Endothelial cell (in vitro differentiated cells): ENCODE measurements around the gene RAD23A. TPM values are rescaled to one million over a fixed set of nuclear protein-coding genes. Genes with fewer than 3 reads are reported as not detected.
"Not testable (repeated sequence)": the region's sequence is repeated elsewhere in the genome, so short reads cannot be mapped to it uniquely, and the experiment has no call there.

Source experiments
- DNase-seq: peaks from one replicate; pipeline ENCODE4 v3.0.0; 2021; ENCODE audit warnings: low spot score
- H3K27ac Mint-ChIP-seq: one replicate; pipeline ENCODE4 v1.8.0; 2021; ENCODE audit warnings: mixed read lengths, inconsistent platforms; ENCODE audit not compliant: unreplicated experiment
- H3K27me3 Mint-ChIP-seq: one replicate; pipeline ENCODE4 v1.8.0; 2021; ENCODE audit warnings: mild to moderate bottlenecking, moderate library complexity, mixed read lengths, inconsistent platforms; ENCODE audit not compliant: unreplicated experiment
- H3K36me3 Mint-ChIP-seq: one replicate; pipeline ENCODE4 v1.8.0; 2021; ENCODE audit warnings: mild to moderate bottlenecking, low read depth, mixed read lengths, inconsistent platforms; ENCODE audit not compliant: unreplicated experiment
- H3K4me1 Mint-ChIP-seq: one replicate; pipeline ENCODE4 v1.8.0; 2021; ENCODE audit warnings: mild to moderate bottlenecking, mixed read lengths, inconsistent platforms; ENCODE audit not compliant: unreplicated experiment
- H3K4me3 Mint-ChIP-seq: one replicate; pipeline ENCODE4 v1.8.0; 2021; ENCODE audit warnings: mild to moderate bottlenecking, mixed read lengths, inconsistent platforms; ENCODE audit not compliant: unreplicated experiment
- H3K9me3 Mint-ChIP-seq: one replicate; pipeline ENCODE4 v1.8.0; 2021; ENCODE audit warnings: mixed read lengths, inconsistent platforms; ENCODE audit not compliant: unreplicated experiment
- CTCF ChIP-seq: fragments of 200-600 bp; sonication (generic); IDR thresholded peaks from one replicate; pipeline ENCODE4 v1.5.0; 2021; ENCODE audit warnings: antibody characterized with exemption; ENCODE audit not compliant: unreplicated experiment
- total RNA-seq: library from RNA; stranded (reverse); fragmentation: NEBNext Ultra II Directional; extraction: Animal tissue kit (Norgen Biotek cat#: 25700); gene quantifications from one replicate; pipeline ENCODE4 v1.2.1, GENCODE V29; 2021; ENCODE audit not compliant: unreplicated experiment

Gene RAD23A
- total RNA-seq, 1 donor from 2014 or later = 44.7 TPM

- Mint-ChIP-seq H3K4me1 (peaks cover 14% of the 10 kb centered on the region), H3K36me3 (peaks cover 43% of the 10 kb centered on the region), H3K27ac (no peak overlapping the region), H3K9me3 (no peaks in the 10 kb centered on the region), H3K4me3 (peak overlapping the region; percentile 65), H3K27me3 (peaks cover 13% of the 10 kb centered on the region)
- DNase-seq = no peak
- no peak for TF ChIP-seq CTCF
Measured at GRCh38 chr19:12947702-12948611, 2.3 kb downstream of the RAD23A start.

GRCh38 chr19:12948612-12949362 is 3.1 kb downstream of the RAD23A start:
- no peak for TF ChIP-seq CTCF
- H3K36me3 Mint-ChIP-seq = peaks cover 36% of the 10 kb centered on the region
- H3K27me3 Mint-ChIP-seq = peaks cover 13% of the 10 kb centered on the region
- H3K9me3 Mint-ChIP-seq = no peaks in the 10 kb centered on the region
- no peak for DNase-seq
- H3K4me1 Mint-ChIP-seq = peaks cover 9% of the 10 kb centered on the region
- no peak overlapping the region for H3K4me3 Mint-ChIP-seq
- H3K27ac Mint-ChIP-seq = no peak overlapping the region

GRCh38 chr19:12949363-12950283 is 4.0 kb downstream of the RAD23A start:
- H3K36me3 Mint-ChIP-seq = peaks cover 35% of the 10 kb centered on the region
- H3K9me3 Mint-ChIP-seq = no peaks in the 10 kb centered on the region
- H3K4me1 Mint-ChIP-seq = peaks cover 8% of the 10 kb centered on the region
- peak overlapping the region; percentile 52 for H3K27ac Mint-ChIP-seq
- peaks cover 13% of the 10 kb centered on the region for H3K27me3 Mint-ChIP-seq
- DNase-seq = no peak
- no peak for TF ChIP-seq CTCF
- peak overlapping the region; percentile 82 for H3K4me3 Mint-ChIP-seq

GRCh38 chr19:12952050-12952449 is 6.4 kb downstream of the RAD23A start:
- not testable (repeated sequence) for H3K9me3 Mint-ChIP-seq, H3K27ac Mint-ChIP-seq, H3K27me3 Mint-ChIP-seq, DNase-seq, H3K4me3 Mint-ChIP-seq
- peaks cover 11% of the 10 kb centered on the region for H3K4me1 Mint-ChIP-seq
- peaks cover 36% of the 10 kb centered on the region for H3K36me3 Mint-ChIP-seq

- H3K9me3 Mint-ChIP-seq = no peaks in the 10 kb centered on the region
- no peak for DNase-seq
- H3K36me3 Mint-ChIP-seq = peaks cover 36% of the 10 kb centered on the region
- peaks cover 11% of the 10 kb centered on the region for H3K4me1 Mint-ChIP-seq
- H3K27ac Mint-ChIP-seq = no peak overlapping the region
- TF ChIP-seq CTCF = no peak
- peaks cover 12% of the 10 kb centered on the region for H3K27me3 Mint-ChIP-seq
- H3K4me3 Mint-ChIP-seq = no peak overlapping the region
Measured at GRCh38 chr19:12952488-12953137, 7.0 kb downstream of the RAD23A start.
